B cell (primary cell): ENCODE measurements around the gene TTLL5. TPM values are rescaled to one million over a fixed set of nuclear protein-coding genes. Genes with fewer than 3 reads are reported as not detected.

ENCODE experiments used
- ATAC-seq: fragments of 200-7000 bp; cut with Tn5 transposase; one replicate; pipeline ENCODE4 v1.10.0; 2021; ENCODE audit warnings: low read depth, mild to moderate bottlenecking, moderate number of reproducible peaks, moderate library complexity
- CTCF ChIA-PET: fragments of 350-600 bp; sonication (Branson Sonifier 250); formaldehyde crosslinking; loops from one replicate; lab custom pipeline; 2021; ENCODE audit warnings: antibody characterized with exemption, inconsistent platforms; lab: Charles Lee
- POLR2A ChIA-PET: fragments of 350-600 bp; sonication (Branson Sonifier 250); formaldehyde crosslinking; loops from one replicate; lab custom pipeline; 2021; ENCODE audit warnings: antibody characterized with exemption; lab: Charles Lee
- DNase-seq: peaks from one replicate; pipeline ENCODE4 v3.0.0; 2013
- H2AFZ ChIP-seq: 2 replicates; pipeline ENCODE4 v1.6.1; 2012; ENCODE audit warnings: mild to moderate bottlenecking, low read depth, low read length; ENCODE audit not compliant: insufficient read depth, poor library complexity, severe bottlenecking
- H3K27ac ChIP-seq, 2 donors: 1 replicate in 1 of 2; 2 replicates in 1 of 2; pipeline ENCODE4 v1.5.1; 2012 to 2013; ENCODE audit warnings: low read length in 2 of 2, mild to moderate bottlenecking in 2 of 2, moderate library complexity in 1 of 2
- H3K27me3 ChIP-seq, 4 experiments: fragments of 200-600 bp in 1 of 4; sonication (generic) in 1 of 4; replicated peaks in 1 of 4; 1 replicate in 2 of 4; 2 replicates in 2 of 4; pipeline versions ENCODE4 v1.6.1 to v1.7.0; 2013 to 2016; ENCODE audit warnings: low read length in 3 of 4, mild to moderate bottlenecking in 2 of 4, mixed read lengths in 1 of 4, moderate library complexity in 1 of 4; ENCODE audit not compliant: insufficient read depth in 4 of 4, control insufficient read depth in 3 of 4; ENCODE audit errors: control extremely low read depth in 1 of 4
- H3K36me3 ChIP-seq, 2 experiments: replicated peaks in 1 of 2; 1 replicate in 1 of 2; 2 replicates in 1 of 2; pipeline versions ENCODE4 v1.6.1 to v1.7.1; 2013; ENCODE audit warnings: low read length in 1 of 2; ENCODE audit not compliant: insufficient read depth in 2 of 2, control insufficient read depth in 1 of 2; ENCODE audit errors: control extremely low read depth in 1 of 2, extremely low read depth in 1 of 2
- H3K4me1 ChIP-seq, 2 donors: fragments of 200-600 bp in 1 of 2; sonication (generic) in 1 of 2; 1 replicate in 1 of 2; 2 replicates in 1 of 2; pipeline versions ENCODE4 v1.5.1 to v1.6.1; 2013 to 2017; ENCODE audit warnings: low read length in 2 of 2; ENCODE audit not compliant: control insufficient read depth in 2 of 2, insufficient read depth in 2 of 2
- H3K4me2 ChIP-seq: replicated peaks from 2 replicates; pipeline ENCODE3; 2012; ENCODE audit warnings: mild to moderate bottlenecking, low read depth, low read length; ENCODE audit not compliant: poor library complexity, severe bottlenecking
- H3K4me3 ChIP-seq, 5 experiments: fragments of 200-600 bp in 1 of 5; sonication (generic) in 1 of 5; 1 replicate in 3 of 5; 2 replicates in 2 of 5; pipeline versions ENCODE4 v1.5.1 to v1.7.0; 2011 to 2016; ENCODE audit warnings: low read length in 4 of 5, mild to moderate bottlenecking in 4 of 5, low read depth in 2 of 5, control low read depth in 1 of 5, moderate library complexity in 1 of 5; ENCODE audit not compliant: insufficient read depth in 1 of 5; ENCODE audit errors: control extremely low read depth in 1 of 5, extremely low read depth in 1 of 5
- H3K79me2 ChIP-seq: fragments of 200-600 bp; sonication (generic); one replicate; pipeline ENCODE4 v1.6.0; 2016; ENCODE audit warnings: low read length; ENCODE audit not compliant: control insufficient read depth, insufficient read depth
- H3K9ac ChIP-seq: fragments of 200-600 bp; sonication (generic); 2 replicates; pipeline ENCODE4 v1.6.1; 2017; ENCODE audit warnings: mild to moderate bottlenecking, low read length, moderate library complexity
- H3K9me3 ChIP-seq, 3 donors: one replicate each; pipeline versions ENCODE4 v1.6.1 to v1.7.1; 2013; ENCODE audit warnings: low read length in 2 of 3; ENCODE audit not compliant: control insufficient read depth in 2 of 3, insufficient read depth in 1 of 3; ENCODE audit errors: control extremely low read depth in 1 of 3
- H4K20me1 ChIP-seq: 2 replicates; pipeline ENCODE4 v1.6.0; 2012; ENCODE audit warnings: mild to moderate bottlenecking, low read length; ENCODE audit not compliant: insufficient read depth, control insufficient read depth, poor library complexity, severe bottlenecking
- H3K27ac Mint-ChIP-seq: one replicate; pipeline ENCODE4 v1.8.0; 2021; ENCODE audit warnings: mixed read lengths
- H3K27me3 Mint-ChIP-seq: one replicate; pipeline ENCODE4 v1.8.0; 2021; ENCODE audit warnings: mixed read lengths
- H3K4me1 Mint-ChIP-seq: one replicate; pipeline ENCODE4 v1.8.0; 2021; ENCODE audit warnings: mixed read lengths
- H3K4me3 Mint-ChIP-seq: one replicate; pipeline ENCODE4 v1.8.0; 2021; ENCODE audit warnings: mixed read lengths
- H3K9me3 Mint-ChIP-seq: one replicate; pipeline ENCODE4 v1.8.0; 2022; ENCODE audit warnings: mixed read lengths; ENCODE audit not compliant: insufficient read depth
- CTCF ChIP-seq: fragments of 200-600 bp; IDR thresholded peaks from one replicate; pipeline ENCODE4 v1.8.0; 2022; ENCODE audit warnings: antibody characterized with exemption, mild to moderate bottlenecking
- EZH2 ChIP-seq: IDR thresholded peaks from 2 replicates; pipeline ENCODE4 v1.6.1; 2012; ENCODE audit warnings: borderline replicate concordance, low read depth, mild to moderate bottlenecking, moderate library complexity, low read length; ENCODE audit not compliant: insufficient read depth, poor library complexity, severe bottlenecking
- WGBS: methylation state at CpG from one replicate; pipeline ENCODE4 v1.1.5; 2013; ENCODE audit warnings: missing lambda C conversion rate; ENCODE audit not compliant: insufficient coverage; 5-methylcytosine and 5-hydroxymethylcytosine counted together
- intact Hi-C: fragments of 100-400 bp; cut with micrococcal nuclease; formaldehyde crosslinking; loops from one replicate; pipeline ENCODE4 v1.10.0; 2022
- polyA plus RNA-seq: library from polyadenylated mRNA; depleted of rRNA; stranded (reverse); fragments of >200 nt; gene quantifications from 2 replicates; pipeline ENCODE4 v1.2.3, GENCODE V29; 2012
- total RNA-seq, 2 donors: library from RNA; stranded (reverse); fragments of 120-200 nt in 1 of 2; gene quantifications; 1 replicate in 1 of 2; 2 replicates in 1 of 2; pipeline versions ENCODE4 v1.2.3 to v1.2.4, GENCODE V29; 2013 to 2022

Gene TTLL5
- total and polyA plus RNA-seq, 2 donors (not counting 1 experiment from before 2014, with no cell fraction given): 10.9 to 50.9 TPM

- ATAC-seq (no peak), DNase-seq (no peak)
- no peak overlapping the region for H3K4me3 Mint-ChIP-seq
- H3K27ac Mint-ChIP-seq: no peak overlapping the region
- Histone ChIP-seq H3K4me2 (no peak overlapping the region), H3K27ac (no peak overlapping the region), H2AFZ (no peak overlapping the region), H3K36me3 (no peaks in the 10 kb centered on the region), H3K4me1 (no peaks in the 10 kb centered on the region), H4K20me1 (no peaks in the 10 kb centered on the region), H3K27me3 (no peaks in the 10 kb centered on the region), H3K9ac (no peak overlapping the region), H3K9me3 (peaks cover 0 to 8% (median 0%) of the 10 kb centered on the region in 3 donors), H3K79me2 (no peaks in the 10 kb centered on the region), H3K4me3 (no peak overlapping the region)
- H3K27me3 Mint-ChIP-seq: no peaks in the 10 kb centered on the region
- TF ChIP-seq CTCF (no peak), EZH2 (no peak)
- ChIA-PET POLR2A (no interaction called here), CTCF (no interaction called here)
- H3K9me3 Mint-ChIP-seq: no peaks in the 10 kb centered on the region
- WGBS: no CpG with 5 or more reads among the region's 3 CpGs
- H3K4me1 Mint-ChIP-seq: no peaks in the 10 kb centered on the region
- intact Hi-C loops: no loop called here
These were observed 176.2 kb downstream of the TTLL5 start for GRCh38 chr14:75837151-75837787.

DNA sequence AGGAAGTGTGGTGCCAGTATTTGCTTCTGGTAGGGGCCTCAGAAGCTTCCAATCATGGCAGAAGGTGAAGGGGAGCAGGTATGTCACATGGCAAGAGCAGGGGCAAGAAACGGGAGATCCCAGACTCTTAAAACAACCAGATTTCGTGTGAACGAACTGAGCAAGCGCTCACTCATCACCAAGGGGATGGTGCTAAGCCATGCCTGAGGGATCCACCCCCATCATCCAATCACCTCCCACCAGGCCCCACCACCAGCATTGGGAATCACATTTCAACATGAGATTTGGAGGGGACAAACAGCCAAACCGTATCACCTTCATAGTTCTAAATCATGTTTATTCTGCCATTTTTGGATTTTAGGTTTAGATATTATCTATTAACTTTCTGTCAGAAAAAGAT, 179.9 kb downstream of the TTLL5 start:
- Mint-ChIP-seq H3K9me3 (no peaks in the 10 kb centered on the region), H3K4me3 (no peak overlapping the region), H3K4me1 (no peaks in the 10 kb centered on the region), H3K27me3 (no peaks in the 10 kb centered on the region), H3K27ac (no peak overlapping the region)
- CTCF ChIA-PET: no interaction called here
- no peaks in the 10 kb centered on the region for H3K79me2 ChIP-seq
- ATAC-seq: no peak
- H3K9ac ChIP-seq: no peak overlapping the region
- 97% methylated on average over 4 of the region's 5 CpGs for WGBS
- H3K36me3 ChIP-seq: no peaks in the 10 kb centered on the region
- no peaks in the 10 kb centered on the region for H4K20me1 ChIP-seq
- intact Hi-C loops: no loop called here
- no peak overlapping the region for H2AFZ ChIP-seq
- TF ChIP-seq EZH2 (no peak), CTCF (no peak)
- peaks cover 0 to 8% (median 0%) of the 10 kb centered on the region in 3 donors for H3K9me3 ChIP-seq
- H3K27me3 ChIP-seq: no peaks in the 10 kb centered on the region
- DNase-seq: no peak
- H3K4me2 ChIP-seq: no peak overlapping the region
- no peak overlapping the region for H3K4me3 ChIP-seq
- no peak overlapping the region for H3K27ac ChIP-seq
- POLR2A ChIA-PET: no interaction called here
- no peaks in the 10 kb centered on the region for H3K4me1 ChIP-seq
